ENCODE measurements around the gene RAB3C. TPM values are rescaled to one million over a fixed set of nuclear protein-coding genes. Genes with fewer than 3 reads are reported as not detected.

The RAB3C gene
- polyA plus RNA-seq, 4 donors, result 0.22 to 6.5 (median 2.9) TPM

DNA sequence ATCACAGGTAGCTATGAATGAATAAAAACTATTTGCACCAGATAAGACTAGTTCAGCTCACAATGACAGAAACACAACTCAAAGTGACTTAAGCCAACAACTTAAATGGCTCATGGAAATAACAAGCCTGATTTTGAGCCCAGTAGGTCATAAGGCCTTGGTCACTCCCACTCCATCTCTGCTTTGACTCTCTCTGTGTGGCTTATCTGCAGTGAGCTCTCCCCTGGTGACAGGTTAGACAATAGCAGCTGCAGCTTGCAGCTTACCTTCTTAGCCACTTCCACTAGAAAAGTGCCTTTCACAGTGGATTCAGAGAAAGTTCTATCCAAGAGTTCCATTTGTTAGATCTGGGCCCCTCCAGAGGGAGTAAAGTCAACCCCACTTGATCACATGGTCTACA is 315.7 kb downstream of the RAB3C start:
- H3K27me3 ChIP-seq (ENCODE audit: control insufficient read depth in 3 of 3, insufficient read depth in 3 of 3, low read length in 3 of 3), result peaks cover 0 to 3% (median 0%) of the 10 kb centered on the region in 3 donors
- no peak overlapping the region for H3K4me3 ChIP-seq (ENCODE audit: low read depth in 1 of 3, low read length in 3 of 3)
- H3K4me1 ChIP-seq (ENCODE audit: control insufficient read depth in 3 of 3, insufficient read depth in 2 of 3, low read depth in 1 of 3, low read length in 2 of 3), result no peaks in the 10 kb centered on the region
- no peaks in the 10 kb centered on the region for H3K9me3 ChIP-seq (ENCODE audit: control insufficient read depth in 2 of 2, insufficient read depth in 1 of 2, low read depth in 1 of 2, low read length in 1 of 2)
- no peaks in the 10 kb centered on the region for H3K36me3 ChIP-seq (ENCODE audit: control insufficient read depth in 3 of 3, insufficient read depth in 2 of 3, low read depth in 1 of 3, low read length in 3 of 3)
- no peak for FAIRE-seq
- DNase-seq, result no peak
- no peak overlapping the region for H3K27ac ChIP-seq (ENCODE audit: low read depth in 1 of 3, low read length in 2 of 3)

DNA sequence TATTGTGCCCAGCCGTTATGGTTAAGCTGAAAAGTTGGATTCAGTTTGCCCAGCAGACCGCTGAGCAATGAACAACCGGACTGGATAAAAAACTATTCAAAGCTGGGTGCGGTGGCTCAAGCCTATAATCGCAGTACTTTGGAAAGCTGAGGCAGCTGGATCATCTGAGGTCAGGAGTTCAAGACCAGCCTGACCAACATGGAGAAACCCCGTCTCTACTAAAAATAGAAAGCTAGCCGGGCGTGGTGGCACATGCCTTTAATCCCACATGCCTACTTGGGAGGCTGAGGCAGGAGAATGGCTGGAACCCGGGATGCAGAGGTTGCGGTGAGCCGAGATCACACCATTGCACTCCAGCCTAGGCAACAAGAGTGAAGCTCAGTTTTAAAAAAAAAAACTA is 318.4 kb downstream of the RAB3C start:
- no peak for FAIRE-seq
- no peaks in the 10 kb centered on the region for H3K27me3 ChIP-seq (ENCODE audit: control insufficient read depth in 3 of 3, insufficient read depth in 3 of 3, low read length in 3 of 3)
- no peak overlapping the region for H3K27ac ChIP-seq (ENCODE audit: low read depth in 1 of 3, low read length in 2 of 3)
- H3K4me3 ChIP-seq (ENCODE audit: low read depth in 1 of 3, low read length in 3 of 3), result no peak overlapping the region
- 84 to 93% (median 90%) methylated on average over 11 of the region's 11 CpGs for WGBS, 3 donors
- no peaks in the 10 kb centered on the region for H3K4me1 ChIP-seq (ENCODE audit: control insufficient read depth in 3 of 3, insufficient read depth in 2 of 3, low read depth in 1 of 3, low read length in 2 of 3)
- no peak for DNase-seq
- peaks cover 0 to 4% of the 10 kb centered on the region in 2 donors for H3K9me3 ChIP-seq (ENCODE audit: control insufficient read depth in 2 of 2, insufficient read depth in 1 of 2, low read depth in 1 of 2, low read length in 1 of 2)
- H3K36me3 ChIP-seq (ENCODE audit: control insufficient read depth in 3 of 3, insufficient read depth in 2 of 3, low read depth in 1 of 3, low read length in 3 of 3), result no peaks in the 10 kb centered on the region

DNA sequence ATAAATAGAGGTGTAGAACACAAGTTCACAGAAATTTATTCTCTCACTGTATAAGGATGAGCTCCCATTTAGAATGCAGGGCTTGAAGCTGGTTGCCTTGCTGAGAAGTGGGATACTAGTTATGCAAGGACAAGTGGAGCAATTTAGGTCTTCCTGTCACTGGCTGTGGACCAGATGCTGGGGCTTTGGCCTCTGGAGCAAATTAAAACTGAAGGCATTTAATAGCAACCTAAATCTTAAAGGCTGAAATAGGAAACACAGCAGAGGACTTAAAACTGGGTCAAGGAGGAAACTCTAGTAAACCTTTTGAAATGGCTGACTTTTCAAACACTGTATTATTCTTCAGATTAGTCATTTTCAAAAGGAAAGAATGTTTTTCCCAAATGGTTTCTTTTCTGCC is 319.4 kb downstream of the RAB3C start:
- no peaks in the 10 kb centered on the region for H3K27me3 ChIP-seq (ENCODE audit: control insufficient read depth in 3 of 3, insufficient read depth in 3 of 3, low read length in 3 of 3)
- peaks cover 0 to 6% of the 10 kb centered on the region in 2 donors for H3K9me3 ChIP-seq (ENCODE audit: control insufficient read depth in 2 of 2, insufficient read depth in 1 of 2, low read depth in 1 of 2, low read length in 1 of 2)
- no peak for FAIRE-seq
- no peaks in the 10 kb centered on the region for H3K4me1 ChIP-seq (ENCODE audit: control insufficient read depth in 3 of 3, insufficient read depth in 2 of 3, low read depth in 1 of 3, low read length in 2 of 3)
- no peak for DNase-seq
- H3K27ac ChIP-seq (ENCODE audit: low read depth in 1 of 3, low read length in 2 of 3), result no peak overlapping the region
- H3K4me3 ChIP-seq (ENCODE audit: low read depth in 1 of 3, low read length in 3 of 3), result no peak overlapping the region
- no peaks in the 10 kb centered on the region for H3K36me3 ChIP-seq (ENCODE audit: control insufficient read depth in 3 of 3, insufficient read depth in 2 of 3, low read depth in 1 of 3, low read length in 3 of 3)

- H3K9me3 ChIP-seq (ENCODE audit: control insufficient read depth in 2 of 2, insufficient read depth in 1 of 2, low read depth in 1 of 2, low read length in 1 of 2), result peaks cover 0 to 6% of the 10 kb centered on the region in 2 donors
- DNase-seq, result no peak
- H3K27ac ChIP-seq (ENCODE audit: low read depth in 1 of 3, low read length in 2 of 3), result no peak overlapping the region
- H3K4me1 ChIP-seq (ENCODE audit: control insufficient read depth in 3 of 3, insufficient read depth in 2 of 3, low read depth in 1 of 3, low read length in 2 of 3), result no peaks in the 10 kb centered on the region
- FAIRE-seq, result no peak
- H3K4me3 ChIP-seq (ENCODE audit: low read depth in 1 of 3, low read length in 3 of 3), result no peak overlapping the region
- H3K36me3 ChIP-seq (ENCODE audit: control insufficient read depth in 3 of 3, insufficient read depth in 2 of 3, low read depth in 1 of 3, low read length in 3 of 3), result no peaks in the 10 kb centered on the region
- 82 to 89% (median 83%) methylated on average over 2 of the region's 2 CpGs for WGBS, 3 donors
- H3K27me3 ChIP-seq (ENCODE audit: control insufficient read depth in 3 of 3, insufficient read depth in 3 of 3, low read length in 3 of 3), result no peaks in the 10 kb centered on the region
Measured at GRCh38 chr5:58902765-58903164, 319.9 kb downstream of the RAB3C start.

DNA sequence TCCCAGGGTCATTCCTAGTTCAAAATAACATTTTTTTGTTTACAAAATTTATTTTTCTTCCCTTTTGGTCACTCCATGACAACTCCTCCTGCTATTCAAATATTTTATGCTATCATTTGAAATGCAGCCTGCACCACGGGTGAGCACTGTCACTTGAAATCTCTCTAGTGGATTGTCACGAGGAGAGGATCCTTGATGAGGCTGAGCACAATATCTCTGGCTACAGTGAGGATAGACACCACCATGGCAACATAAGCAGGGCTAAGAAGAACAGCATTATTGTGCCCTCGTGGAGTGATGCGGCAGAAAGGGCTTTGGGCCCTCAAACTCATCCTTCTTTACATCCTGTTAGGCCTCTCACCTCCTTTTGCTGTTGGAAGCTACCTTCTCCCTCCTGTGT is 321.9 kb downstream of the RAB3C start:
- no peak for FAIRE-seq

DNA sequence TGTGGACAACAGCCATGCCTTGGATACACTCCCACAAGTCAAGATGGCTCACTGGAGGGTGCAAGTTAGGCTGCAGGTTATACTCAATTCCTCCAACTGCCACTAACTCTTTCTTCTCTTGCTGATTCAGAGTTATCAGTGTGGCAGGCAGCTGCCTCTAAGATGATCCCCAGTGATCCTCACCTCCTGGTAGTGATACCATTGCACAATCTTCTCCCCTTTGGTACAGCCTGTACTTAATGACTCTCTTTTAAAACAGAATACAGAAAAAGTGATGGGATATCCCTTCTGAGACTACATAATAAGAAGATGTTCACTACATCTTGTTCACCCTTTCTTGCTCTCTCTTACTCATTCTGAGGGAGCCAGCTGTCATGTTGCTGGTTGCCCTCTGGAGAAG is 323.1 kb downstream of the RAB3C start:
- Histone ChIP-seq H3K27me3 (ENCODE audit: control insufficient read depth in 3 of 3, insufficient read depth in 3 of 3, low read length in 3 of 3) (no peaks in the 10 kb centered on the region), H3K4me1 (ENCODE audit: control insufficient read depth in 3 of 3, insufficient read depth in 2 of 3, low read depth in 1 of 3, low read length in 2 of 3) (no peaks in the 10 kb centered on the region), H3K4me3 (ENCODE audit: low read depth in 1 of 3, low read length in 3 of 3) (no peak overlapping the region), H3K27ac (ENCODE audit: low read depth in 1 of 3, low read length in 2 of 3) (no peak overlapping the region), H3K36me3 (ENCODE audit: control insufficient read depth in 3 of 3, insufficient read depth in 2 of 3, low read depth in 1 of 3, low read length in 3 of 3) (no peaks in the 10 kb centered on the region), H3K9me3 (ENCODE audit: control insufficient read depth in 2 of 2, insufficient read depth in 1 of 2, low read depth in 1 of 2, low read length in 1 of 2) (peaks cover 0 to 6% of the 10 kb centered on the region in 2 donors)
- DNase-seq (no peak), FAIRE-seq (no peak)

More for the DNA sequence above, 321.9 kb downstream of the RAB3C start:
- H3K36me3 ChIP-seq (ENCODE audit: control insufficient read depth in 3 of 3, insufficient read depth in 2 of 3, low read depth in 1 of 3, low read length in 3 of 3), result no peaks in the 10 kb centered on the region
- peaks cover 0 to 6% of the 10 kb centered on the region in 2 donors for H3K9me3 ChIP-seq (ENCODE audit: control insufficient read depth in 2 of 2, insufficient read depth in 1 of 2, low read depth in 1 of 2, low read length in 1 of 2)
- DNase-seq, result no peak
- no peak overlapping the region for H3K4me3 ChIP-seq (ENCODE audit: low read depth in 1 of 3, low read length in 3 of 3)
- WGBS, 3 donors, result 76 to 81% (median 78%) methylated on average over 4 of the region's 4 CpGs
- H3K27me3 ChIP-seq (ENCODE audit: control insufficient read depth in 3 of 3, insufficient read depth in 3 of 3, low read length in 3 of 3), result no peaks in the 10 kb centered on the region
- no peaks in the 10 kb centered on the region for H3K4me1 ChIP-seq (ENCODE audit: control insufficient read depth in 3 of 3, insufficient read depth in 2 of 3, low read depth in 1 of 3, low read length in 2 of 3)
- no peak overlapping the region for H3K27ac ChIP-seq (ENCODE audit: low read depth in 1 of 3, low read length in 2 of 3)

Other genes with a start within 250 kb of the RAB3C start
- gene PLK2, start 123.0 kb upstream of the RAB3C start, polyA plus RNA-seq, result 10 to 100 TPM in 2 of 4 donors, 1 to 10 TPM in 2; 5.8 to 26.2 (median 9.7) TPM
- gene GAPT, start 91.6 kb upstream of the RAB3C start, polyA plus RNA-seq, result 1 to 10 TPM in 1 of 4 donors, under 1 TPM in 2, not detected in 1; 0.46 to 5.1 (median 0.58) TPM

All from small intestine (tissue), 7 donors.